ENCODE measurements around the gene ZBTB25.

DNA sequence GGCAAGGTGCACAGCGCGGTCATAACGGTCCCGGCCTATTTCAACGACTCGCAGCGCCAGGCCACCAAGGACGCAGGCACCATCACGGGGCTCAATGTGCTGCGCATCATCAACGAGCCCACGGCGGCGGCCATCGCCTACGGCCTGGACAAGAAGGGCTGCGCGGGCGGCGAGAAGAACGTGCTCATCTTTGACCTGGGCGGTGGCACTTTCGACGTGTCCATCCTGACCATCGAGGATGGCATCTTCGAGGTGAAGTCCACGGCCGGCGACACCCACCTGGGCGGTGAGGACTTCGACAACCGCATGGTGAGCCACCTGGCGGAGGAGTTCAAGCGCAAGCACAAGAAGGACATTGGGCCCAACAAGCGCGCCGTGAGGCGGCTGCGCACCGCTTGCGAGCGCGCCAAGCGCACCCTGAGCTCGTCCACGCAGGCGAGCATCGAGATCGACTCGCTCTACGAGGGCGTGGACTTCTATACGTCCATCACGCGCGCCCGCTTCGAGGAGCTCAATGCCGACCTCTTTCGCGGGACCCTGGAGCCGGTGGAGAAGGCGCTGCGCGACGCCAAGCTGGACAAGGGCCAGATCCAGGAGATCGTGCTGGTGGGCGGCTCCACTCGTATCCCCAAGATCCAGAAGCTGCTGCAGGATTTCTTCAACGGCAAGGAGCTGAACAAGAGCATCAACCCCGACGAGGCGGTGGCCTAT lies 37.8 kb upstream of the ZBTB25 start:
- TF ChIP-seq JUND (IDR thresholded peaks at IDR 0.05) = no peak
- TF ChIP-seq CTCF (IDR thresholded peaks at IDR 0.05 in 2 of 3, conservative IDR thresholded peaks at IDR 0.05 in 1 of 3; ENCODE audit: borderline replicate concordance in 1 of 3, insufficient read depth in 1 of 3, low read depth in 2 of 3, low read length in 2 of 3) = no peak
- no peak for TF ChIP-seq EZH2phosphoT487 (IDR thresholded peaks at IDR 0.05; ENCODE audit: borderline replicate concordance)
- no peak for TF ChIP-seq POLR2AphosphoS5 (IDR thresholded peaks at IDR 0.05; ENCODE audit: low read depth, low read length)
- TF ChIP-seq RAD21 (IDR thresholded peaks at IDR 0.05; ENCODE audit: low read depth) = no peak
- no peak for TF ChIP-seq EZH2 (IDR thresholded peaks at IDR 0.05)
- TF ChIP-seq, protein P1, sequence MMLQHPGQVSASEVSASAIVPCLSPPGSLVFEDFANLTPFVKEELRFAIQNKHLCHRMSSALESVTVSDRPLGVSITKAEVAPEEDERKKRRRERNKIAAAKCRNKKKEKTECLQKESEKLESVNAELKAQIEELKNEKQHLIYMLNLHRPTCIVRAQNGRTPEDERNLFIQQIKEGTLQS (IDR thresholded peaks at IDR 0.05) = no peak
- no peak for TF ChIP-seq POLR2A (IDR thresholded peaks at IDR 0.05; ENCODE audit: borderline replicate concordance, extremely low read depth, insufficient read depth, insufficient read length)
- no peak for TF ChIP-seq ZFX (IDR thresholded peaks at IDR 0.05)

Measured in HCT116 (cell line).